ENCODE measurements around the gene ARID2.

ARID2 gene

DNA sequence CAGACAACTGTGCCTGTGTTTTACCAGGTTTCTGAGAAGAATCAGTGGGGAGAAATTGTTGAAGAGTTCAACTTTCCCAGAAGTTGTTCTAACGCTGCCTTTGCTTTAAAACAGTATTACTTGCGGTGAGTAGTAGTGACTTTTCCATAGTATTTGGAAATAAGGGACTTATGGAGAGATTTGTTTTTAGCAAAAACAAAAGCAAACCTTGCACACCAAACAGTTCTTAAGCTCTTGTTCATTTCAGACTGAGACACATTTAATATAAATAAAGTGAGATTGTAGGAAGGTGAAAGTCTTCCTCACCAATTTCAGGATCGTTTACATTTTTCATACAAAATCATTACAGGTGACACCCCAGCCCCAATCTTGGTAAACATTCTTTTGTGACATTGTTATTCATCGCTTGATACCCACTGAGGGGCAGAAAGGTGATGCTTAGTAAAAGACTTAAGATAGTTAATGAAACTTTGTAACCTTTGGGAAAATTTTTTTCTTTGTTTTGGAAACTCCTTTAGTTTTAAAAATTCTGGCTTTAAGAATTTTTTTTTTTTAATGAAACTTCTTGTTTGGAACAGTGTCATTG, 1.8 kb downstream of the ARID2 start:
- H3K27me3 ChIP-seq (ENCODE audit: insufficient read depth, low read length): no peaks in the 10 kb centered on the region
- H3K4me3 ChIP-seq (ENCODE audit: low read depth, low read length): peak overlapping the region; percentile 91
- H3K27ac ChIP-seq (ENCODE audit: low read depth, low read length): peak overlapping the region; percentile 88
- peak overlapping the region; percentile 36 for H2AFZ ChIP-seq (ENCODE audit: low read length, unreplicated experiment)
- H3K79me2 ChIP-seq (ENCODE audit: control insufficient read depth, insufficient read depth, low read length, unreplicated experiment): peaks cover 55% of the 10 kb centered on the region
- peaks cover 19% of the 10 kb centered on the region for H3K4me1 ChIP-seq (ENCODE audit: control insufficient read depth, insufficient read depth, low read length, unreplicated experiment)
- peaks cover 10% of the 10 kb centered on the region; the same call in 1 of the 2 replicates for H3K36me3 ChIP-seq (ENCODE audit: insufficient read depth, low read length)

DNA sequence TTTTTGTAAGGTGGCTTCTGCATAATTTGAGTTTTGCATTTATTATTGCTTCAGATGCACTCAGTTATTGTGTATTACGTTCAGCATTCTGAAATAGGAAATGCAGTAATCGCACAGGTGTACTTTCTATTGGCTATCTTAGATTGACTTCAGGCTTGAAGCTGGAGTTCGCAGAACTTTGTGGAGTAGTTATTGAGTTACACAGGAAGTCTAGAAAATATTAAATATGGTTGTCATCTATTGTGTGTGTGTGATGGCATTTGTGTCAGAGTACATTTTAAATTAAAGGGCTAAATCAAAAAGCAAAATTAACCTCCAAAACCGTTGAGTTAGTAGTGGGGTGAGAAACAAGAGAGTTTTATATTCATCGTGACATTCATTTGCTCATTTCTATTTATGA, 2.7 kb downstream of the ARID2 start:
- Histone ChIP-seq H3K79me2 (ENCODE audit: control insufficient read depth, insufficient read depth, low read length, unreplicated experiment) (peaks cover 59% of the 10 kb centered on the region), H3K27ac (ENCODE audit: low read depth, low read length) (peak overlapping the region; percentile 88), H3K4me3 (ENCODE audit: low read depth, low read length) (peak overlapping the region; percentile 91), H3K27me3 (ENCODE audit: insufficient read depth, low read length) (no peaks in the 10 kb centered on the region), H3K4me1 (ENCODE audit: control insufficient read depth, insufficient read depth, low read length, unreplicated experiment) (peaks cover 19% of the 10 kb centered on the region), H2AFZ (ENCODE audit: low read length, unreplicated experiment) (no peak overlapping the region), H3K36me3 (ENCODE audit: insufficient read depth, low read length) (peaks cover 17% of the 10 kb centered on the region)

DNA sequence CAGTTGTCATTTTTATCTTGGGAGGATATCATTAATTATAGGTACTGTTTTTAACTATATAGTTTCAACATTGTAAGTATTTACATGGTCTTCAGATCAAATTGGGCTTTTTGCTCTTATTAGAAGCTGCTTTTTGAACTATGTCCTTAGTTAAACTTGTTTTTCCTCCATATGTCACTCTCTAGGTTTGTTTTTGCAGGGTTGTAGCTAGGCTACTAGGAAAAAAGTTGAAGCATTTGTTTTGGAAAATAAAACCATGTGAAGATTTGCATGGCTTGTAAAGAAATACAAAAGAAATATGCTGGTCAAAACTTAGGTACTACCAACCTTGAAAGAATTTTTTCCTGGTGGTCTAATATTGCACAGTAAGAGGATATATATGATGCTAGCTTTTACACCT, 3.4 kb downstream of the ARID2 start:
- Histone ChIP-seq H3K4me3 (ENCODE audit: low read depth, low read length) (peak overlapping the region; percentile 91), H3K27ac (ENCODE audit: low read depth, low read length) (peak overlapping the region; percentile 88)

DNA sequence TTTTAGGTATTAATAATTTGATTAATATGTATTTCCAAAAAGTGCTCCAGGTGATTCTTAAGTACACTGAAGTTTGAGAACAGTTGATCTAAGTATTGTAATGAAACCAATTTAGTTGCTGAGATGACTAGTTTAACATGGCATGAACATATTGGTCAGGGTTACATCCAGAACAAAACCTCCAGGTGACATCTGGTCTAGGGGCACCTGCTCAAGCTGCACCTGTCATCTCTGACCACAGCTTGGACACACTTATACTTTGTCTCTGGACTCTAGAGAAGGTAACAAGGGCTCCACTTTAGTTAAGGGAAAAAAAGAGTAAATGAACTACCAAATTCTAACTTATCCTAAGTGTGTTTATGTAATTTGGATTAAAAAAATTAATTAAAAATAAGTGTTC, 8.1 kb downstream of the ARID2 start:
- no peak overlapping the region for H3K4me3 ChIP-seq (ENCODE audit: low read depth, low read length)
- H2AFZ ChIP-seq (ENCODE audit: low read length, unreplicated experiment): no peak overlapping the region
- no peak overlapping the region for H3K27ac ChIP-seq (ENCODE audit: low read depth, low read length)
- peaks cover 11% of the 10 kb centered on the region for H3K4me1 ChIP-seq (ENCODE audit: control insufficient read depth, insufficient read depth, low read length, unreplicated experiment)
- peaks cover 43% of the 10 kb centered on the region for H3K36me3 ChIP-seq (ENCODE audit: insufficient read depth, low read length)
- H3K79me2 ChIP-seq (ENCODE audit: control insufficient read depth, insufficient read depth, low read length, unreplicated experiment): peaks cover 67% of the 10 kb centered on the region
- H3K27me3 ChIP-seq (ENCODE audit: insufficient read depth, low read length): no peaks in the 10 kb centered on the region

More for the DNA sequence above, 3.4 kb downstream of the ARID2 start:
- Histone ChIP-seq H2AFZ (ENCODE audit: low read length, unreplicated experiment) (no peak overlapping the region), H3K4me1 (ENCODE audit: control insufficient read depth, insufficient read depth, low read length, unreplicated experiment) (peaks cover 19% of the 10 kb centered on the region), H3K36me3 (ENCODE audit: insufficient read depth, low read length) (peaks cover 21% of the 10 kb centered on the region), H3K27me3 (ENCODE audit: insufficient read depth, low read length) (no peaks in the 10 kb centered on the region), H3K79me2 (ENCODE audit: control insufficient read depth, insufficient read depth, low read length, unreplicated experiment) (peaks cover 64% of the 10 kb centered on the region)

DNA sequence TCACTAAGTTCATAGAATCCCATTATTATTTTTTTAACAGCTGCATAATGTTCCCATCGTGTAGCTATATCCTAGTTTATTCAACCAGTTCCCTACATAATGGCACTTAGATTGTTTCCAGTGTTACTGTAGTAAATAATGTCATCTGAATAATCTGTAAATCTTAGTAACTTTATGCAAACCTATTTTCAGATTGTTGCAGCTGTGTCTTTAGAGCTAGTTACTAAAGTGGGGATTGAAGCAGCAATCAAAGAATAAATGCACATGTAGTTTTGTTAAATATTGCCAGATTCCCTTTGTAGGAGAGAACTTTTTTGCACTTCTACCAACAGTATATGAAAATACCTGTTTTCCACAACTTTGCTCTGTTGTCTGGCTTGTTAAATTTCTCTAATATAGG, 13.1 kb downstream of the ARID2 start:
- Histone ChIP-seq H3K27ac (ENCODE audit: low read depth, low read length) (no peak overlapping the region), H2AFZ (ENCODE audit: low read length, unreplicated experiment) (no peak overlapping the region), H3K79me2 (ENCODE audit: control insufficient read depth, insufficient read depth, low read length, unreplicated experiment) (peaks cover 39% of the 10 kb centered on the region), H3K4me1 (ENCODE audit: control insufficient read depth, insufficient read depth, low read length, unreplicated experiment) (no peaks in the 10 kb centered on the region), H3K36me3 (ENCODE audit: insufficient read depth, low read length) (peaks cover 25% of the 10 kb centered on the region), H3K27me3 (ENCODE audit: insufficient read depth, low read length) (no peaks in the 10 kb centered on the region), H3K4me3 (ENCODE audit: low read depth, low read length) (no peak overlapping the region)

DNA sequence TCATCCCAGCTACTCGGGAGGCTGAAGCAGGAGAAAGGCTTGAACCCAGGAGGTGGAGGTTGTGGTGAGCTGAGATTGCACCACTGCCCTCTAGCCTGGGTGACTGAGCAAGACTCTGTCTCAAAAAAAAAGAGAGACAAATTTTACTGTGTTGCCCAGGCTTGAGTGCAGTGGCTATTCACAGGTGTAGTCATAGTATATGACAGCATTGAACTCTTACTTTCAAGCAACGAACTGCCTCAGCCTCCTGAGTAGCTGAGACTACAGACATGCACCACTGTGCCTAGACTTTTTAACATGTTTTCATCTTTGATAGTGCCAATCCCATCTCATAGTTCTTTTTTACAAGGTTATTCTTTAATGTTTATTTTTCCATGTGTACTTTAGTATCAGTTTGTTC, 13.7 kb downstream of the ARID2 start:
- H3K4me1 ChIP-seq (ENCODE audit: control insufficient read depth, insufficient read depth, low read length, unreplicated experiment): peaks cover 4% of the 10 kb centered on the region
- no peak overlapping the region for H3K4me3 ChIP-seq (ENCODE audit: low read depth, low read length)
- no peak overlapping the region for H3K27ac ChIP-seq (ENCODE audit: low read depth, low read length)
- no peak overlapping the region for H2AFZ ChIP-seq (ENCODE audit: low read length, unreplicated experiment)
- H3K36me3 ChIP-seq (ENCODE audit: insufficient read depth, low read length): peaks cover 24% of the 10 kb centered on the region
- no peaks in the 10 kb centered on the region for H3K27me3 ChIP-seq (ENCODE audit: insufficient read depth, low read length)
- peaks cover 39% of the 10 kb centered on the region for H3K79me2 ChIP-seq (ENCODE audit: control insufficient read depth, insufficient read depth, low read length, unreplicated experiment)

DNA sequence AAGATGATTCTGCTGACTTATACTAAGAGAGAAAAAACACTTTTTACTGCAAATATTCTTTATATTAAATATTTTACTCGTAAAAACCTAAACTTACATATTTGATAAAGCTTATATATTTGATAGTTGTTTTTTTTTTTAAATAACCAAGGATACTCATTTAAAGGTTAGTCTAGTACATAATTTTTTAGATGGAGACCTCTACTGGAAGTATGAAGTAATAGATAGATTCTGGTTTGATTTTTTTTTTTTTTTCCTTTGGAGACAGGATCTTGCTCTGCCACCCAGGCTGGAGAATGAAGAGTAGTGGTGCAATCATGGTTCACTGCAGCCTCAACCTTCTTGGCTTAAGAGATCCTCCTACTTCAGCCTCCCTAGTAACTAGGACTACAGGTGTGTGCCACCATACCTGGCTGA, 16.4 kb downstream of the ARID2 start:
- H3K36me3 ChIP-seq (ENCODE audit: insufficient read depth, low read length): peaks cover 17% of the 10 kb centered on the region
- H2AFZ ChIP-seq (ENCODE audit: low read length, unreplicated experiment): no peak overlapping the region
- H3K4me3 ChIP-seq (ENCODE audit: low read depth, low read length): no peak overlapping the region
- H3K27ac ChIP-seq (ENCODE audit: low read depth, low read length): no peak overlapping the region
- peaks cover 36% of the 10 kb centered on the region for H3K79me2 ChIP-seq (ENCODE audit: control insufficient read depth, insufficient read depth, low read length, unreplicated experiment)
- peaks cover 8% of the 10 kb centered on the region for H3K4me1 ChIP-seq (ENCODE audit: control insufficient read depth, insufficient read depth, low read length, unreplicated experiment)
- H3K27me3 ChIP-seq (ENCODE audit: insufficient read depth, low read length): no peaks in the 10 kb centered on the region

DNA sequence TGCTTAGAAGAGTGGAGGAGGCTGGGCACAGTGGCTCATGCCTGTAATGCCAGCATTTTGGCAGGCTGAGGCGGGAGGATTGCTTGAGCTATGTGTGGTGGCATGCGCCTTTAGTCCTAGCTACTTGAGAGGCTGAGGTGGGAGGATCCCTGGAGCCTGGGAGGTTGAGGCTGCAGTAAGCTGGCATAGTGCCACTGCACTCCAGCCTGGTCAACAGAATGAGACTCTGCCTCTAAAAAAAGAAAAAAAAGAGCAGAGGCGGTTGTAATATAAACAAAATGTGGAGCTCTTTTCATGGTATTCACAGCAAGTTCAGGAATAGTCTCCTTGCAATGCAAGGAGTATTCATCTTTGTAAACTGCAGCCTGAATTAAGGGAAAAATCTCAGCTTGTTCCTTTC, 27.2 kb downstream of the ARID2 start:
- Histone ChIP-seq H2AFZ (ENCODE audit: low read length, unreplicated experiment) (no peak overlapping the region), H3K4me3 (ENCODE audit: low read depth, low read length) (no peak overlapping the region), H3K27ac (ENCODE audit: low read depth, low read length) (no peak overlapping the region), H3K4me1 (ENCODE audit: control insufficient read depth, insufficient read depth, low read length, unreplicated experiment) (no peaks in the 10 kb centered on the region), H3K79me2 (ENCODE audit: control insufficient read depth, insufficient read depth, low read length, unreplicated experiment) (peaks cover 21% of the 10 kb centered on the region), H3K36me3 (ENCODE audit: insufficient read depth, low read length) (no peaks in the 10 kb centered on the region), H3K27me3 (ENCODE audit: insufficient read depth, low read length) (no peaks in the 10 kb centered on the region)

DNA sequence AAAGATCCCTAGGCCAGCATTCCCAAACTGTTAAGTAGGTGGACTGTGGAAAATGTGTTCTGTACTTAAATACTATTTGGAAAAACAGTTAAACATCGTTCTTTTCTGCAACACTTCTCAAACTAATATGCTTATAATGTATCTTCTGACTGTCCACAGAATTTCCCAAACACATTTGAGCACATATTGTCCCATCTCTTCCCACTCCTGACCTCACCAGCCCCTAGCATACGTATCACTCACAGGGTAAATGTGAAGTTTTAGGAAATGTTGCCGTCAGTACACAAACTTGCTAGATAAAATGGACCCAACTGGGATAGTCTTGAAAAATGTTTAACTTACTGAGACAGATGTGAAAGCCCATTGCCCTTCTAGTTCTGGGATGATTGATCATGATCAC, 27.7 kb downstream of the ARID2 start:
- Histone ChIP-seq H3K27ac (ENCODE audit: low read depth, low read length) (no peak overlapping the region), H3K27me3 (ENCODE audit: insufficient read depth, low read length) (no peaks in the 10 kb centered on the region), H2AFZ (ENCODE audit: low read length, unreplicated experiment) (no peak overlapping the region), H3K4me1 (ENCODE audit: control insufficient read depth, insufficient read depth, low read length, unreplicated experiment) (peaks cover under 1% of the 10 kb centered on the region), H3K4me3 (ENCODE audit: low read depth, low read length) (no peak overlapping the region), H3K79me2 (ENCODE audit: control insufficient read depth, insufficient read depth, low read length, unreplicated experiment) (peaks cover 19% of the 10 kb centered on the region), H3K36me3 (ENCODE audit: insufficient read depth, low read length) (no peaks in the 10 kb centered on the region)

DNA sequence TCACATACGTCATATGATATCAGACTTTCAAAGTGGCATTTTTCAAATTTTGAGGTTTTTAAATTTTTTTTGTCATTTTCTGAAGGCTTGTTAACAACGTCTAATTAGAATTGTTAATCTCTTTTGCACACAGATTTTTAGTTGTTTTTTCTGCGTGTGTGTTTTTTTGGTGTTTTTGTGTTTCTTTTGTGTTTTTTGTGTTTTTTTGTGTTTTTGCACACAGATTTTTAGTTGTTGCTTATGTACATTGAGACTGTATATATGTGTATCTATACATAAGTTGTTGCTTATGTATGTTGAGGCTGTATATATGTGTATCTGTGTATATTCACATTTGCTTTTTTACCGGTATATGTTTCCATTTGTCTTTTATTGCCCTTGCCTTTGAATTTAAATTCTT, 30.8 kb downstream of the ARID2 start:
- Histone ChIP-seq H3K36me3 (ENCODE audit: insufficient read depth, low read length) (no peaks in the 10 kb centered on the region), H3K4me1 (ENCODE audit: control insufficient read depth, insufficient read depth, low read length, unreplicated experiment) (peaks cover 4% of the 10 kb centered on the region), H2AFZ (ENCODE audit: low read length, unreplicated experiment) (no peak overlapping the region), H3K27ac (ENCODE audit: low read depth, low read length) (no peak overlapping the region), H3K79me2 (ENCODE audit: control insufficient read depth, insufficient read depth, low read length, unreplicated experiment) (peaks cover 25% of the 10 kb centered on the region), H3K4me3 (ENCODE audit: low read depth, low read length) (no peak overlapping the region), H3K27me3 (ENCODE audit: insufficient read depth, low read length) (no peaks in the 10 kb centered on the region)

DNA sequence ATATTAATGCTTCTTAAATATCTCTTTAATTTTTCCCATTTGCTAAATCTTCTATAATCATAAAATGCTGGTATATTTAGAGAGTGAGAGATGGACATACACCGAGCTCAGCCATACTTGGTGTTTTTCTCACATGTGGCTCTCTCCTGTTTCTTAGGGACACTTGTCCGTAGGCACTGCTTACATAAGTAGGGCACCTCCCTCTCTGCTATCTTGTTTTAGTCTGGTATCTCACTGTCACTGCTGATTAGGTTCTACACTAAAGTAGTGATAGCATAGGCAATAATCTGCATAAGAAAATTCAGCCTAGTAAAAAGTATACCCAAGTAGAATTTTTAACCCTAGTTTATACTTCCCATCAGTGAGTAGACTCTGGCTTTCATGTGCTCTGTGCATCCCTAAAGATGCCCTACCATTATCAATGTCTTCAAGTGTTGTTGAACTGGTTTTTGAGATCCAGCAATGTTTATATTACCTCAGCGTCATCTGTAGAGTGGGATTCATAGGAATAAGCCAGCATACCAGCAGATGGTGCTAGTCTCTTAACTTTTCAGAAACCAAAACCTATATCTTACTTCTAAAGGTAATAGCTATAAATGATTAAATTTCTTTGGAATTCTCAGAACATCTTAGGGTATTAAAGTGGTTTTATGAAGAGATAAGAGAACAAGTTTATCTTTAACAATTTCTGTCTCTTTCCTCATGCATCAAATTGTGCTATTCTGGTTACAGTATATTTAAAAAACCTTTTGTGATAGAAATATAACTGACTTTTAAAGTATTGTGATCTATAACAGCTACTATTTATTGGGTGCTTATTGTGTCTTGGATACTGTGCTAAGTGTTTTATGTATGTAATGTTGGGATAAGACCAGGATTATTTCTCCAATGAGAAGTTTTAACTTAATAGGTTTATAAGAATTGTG, 32.9 kb downstream of the ARID2 start:
- Histone ChIP-seq H3K36me3 (ENCODE audit: insufficient read depth, low read length) (0 out of 2 replicates have a peak, but pooled peaks cover 2% of the 10 kb centered on the region), H3K27ac (ENCODE audit: low read depth, low read length) (no peak overlapping the region), H3K4me3 (ENCODE audit: low read depth, low read length) (no peak overlapping the region), H2AFZ (ENCODE audit: low read length, unreplicated experiment) (no peak overlapping the region), H3K79me2 (ENCODE audit: control insufficient read depth, insufficient read depth, low read length, unreplicated experiment) (peaks cover 31% of the 10 kb centered on the region), H3K27me3 (ENCODE audit: insufficient read depth, low read length) (no peaks in the 10 kb centered on the region), H3K4me1 (ENCODE audit: control insufficient read depth, insufficient read depth, low read length, unreplicated experiment) (peaks cover 4% of the 10 kb centered on the region)
